Stimulated activated CD4-positive, alpha-beta T cell treated with anti-CD3 and anti-CD28 coated beads, TNF-alpha, amount 100 ng/mL, for 1 hour (primary cell): ENCODE results near the gene ADAMTS16.

ENCODE experiments used
- DNase-seq, 3 donors: peaks; one replicate each; pipeline ENCODE4 v3.0.0-alpha.2; 2020; ENCODE audit warnings: low read depth in 3 of 3, low spot score in 1 of 3

ADAMTS16 gene

GRCh38 chr5:5340206-5340729, 200.1 kb downstream of the ADAMTS16 start:
- DNase-seq = no peak

GRCh38 chr5:5341531-5342292, 201.6 kb downstream of the ADAMTS16 start:
- DNase-seq = no peak

- no peak for DNase-seq
Measured at GRCh38 chr5:5342784-5343183, 202.7 kb downstream of the ADAMTS16 start.

GRCh38 chr5:5343568-5343967, 203.4 kb downstream of the ADAMTS16 start:
- DNase-seq = no peak

DNA sequence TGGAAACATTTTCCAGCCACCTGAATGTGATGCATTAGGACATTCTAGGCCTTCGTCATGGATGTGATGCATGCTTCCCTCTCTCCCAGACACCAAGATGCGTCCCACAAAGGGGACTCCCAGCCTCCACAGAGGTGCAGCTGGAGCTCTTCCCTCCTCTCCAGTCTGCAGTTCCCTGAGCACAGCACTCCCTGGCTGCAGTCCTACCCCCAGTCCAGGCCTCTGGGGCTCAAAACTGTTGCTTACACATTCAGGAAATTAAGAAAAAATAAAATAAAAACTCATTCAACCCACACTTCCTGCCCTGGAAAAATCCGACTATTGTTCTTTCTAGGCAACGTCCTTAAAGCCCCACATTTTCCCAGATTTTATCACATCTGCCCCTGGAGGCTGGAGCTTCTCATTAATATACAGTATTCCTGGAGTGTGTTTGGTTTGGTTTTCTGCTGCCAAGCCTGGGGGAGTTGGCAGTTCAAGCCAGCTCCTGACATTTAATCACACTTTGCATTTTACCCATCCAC, 204.0 kb downstream of the ADAMTS16 start:
- DNase-seq = no peak

DNA sequence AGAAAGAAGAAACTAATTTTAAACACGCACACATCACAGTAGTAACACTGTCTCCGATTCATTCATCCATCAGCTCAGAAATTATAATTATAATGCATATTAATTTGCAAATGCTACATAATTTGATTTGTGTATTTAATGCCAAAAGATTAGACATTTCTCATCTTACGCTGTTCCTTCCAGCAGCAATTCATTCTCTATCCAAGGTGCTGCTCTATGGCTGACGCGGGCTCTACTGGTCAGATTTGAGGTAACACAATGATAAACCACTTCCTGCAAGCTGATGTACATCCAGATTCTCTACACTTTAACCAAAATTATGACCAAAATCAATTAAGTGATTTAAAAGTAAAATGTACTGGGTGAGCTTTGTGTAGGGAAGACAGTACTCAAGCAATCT, 204.5 kb downstream of the ADAMTS16 start:
- DNase-seq = no peak

GRCh38 chr5:5347442-5347841, 207.3 kb downstream of the ADAMTS16 start:
- no peak for DNase-seq

GRCh38 chr5:5348135-5348534, 208.0 kb downstream of the ADAMTS16 start:
- no peak for DNase-seq

DNA sequence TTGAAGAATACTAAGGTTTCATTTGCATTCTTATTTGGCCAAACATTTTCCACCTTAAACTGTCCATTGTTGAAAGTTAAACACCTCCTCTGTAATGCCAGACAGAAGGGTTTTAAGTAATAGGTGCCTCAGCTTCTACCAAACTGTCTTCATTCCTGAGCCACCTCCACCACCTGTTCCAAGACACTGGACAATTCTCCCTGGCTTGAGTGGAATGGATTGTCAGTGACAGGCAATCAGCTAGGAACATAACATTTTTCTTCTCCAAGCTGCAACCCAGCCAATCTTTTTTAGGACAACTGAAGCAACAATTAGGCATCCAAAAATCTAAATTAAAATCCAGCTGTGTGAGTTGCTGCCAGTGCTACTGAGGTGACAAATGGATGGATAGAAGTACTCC, 208.4 kb downstream of the ADAMTS16 start:
- DNase-seq = no peak

GRCh38 chr5:5350101-5350500, 210.0 kb downstream of the ADAMTS16 start:
- DNase-seq = no peak

GRCh38 chr5:5351288-5351979, 211.3 kb downstream of the ADAMTS16 start:
- no peak for DNase-seq

GRCh38 chr5:5352675-5353074, 212.5 kb downstream of the ADAMTS16 start:
- no peak for DNase-seq

- no peak for DNase-seq
Measured at GRCh38 chr5:5353681-5354080, 213.6 kb downstream of the ADAMTS16 start.

DNA sequence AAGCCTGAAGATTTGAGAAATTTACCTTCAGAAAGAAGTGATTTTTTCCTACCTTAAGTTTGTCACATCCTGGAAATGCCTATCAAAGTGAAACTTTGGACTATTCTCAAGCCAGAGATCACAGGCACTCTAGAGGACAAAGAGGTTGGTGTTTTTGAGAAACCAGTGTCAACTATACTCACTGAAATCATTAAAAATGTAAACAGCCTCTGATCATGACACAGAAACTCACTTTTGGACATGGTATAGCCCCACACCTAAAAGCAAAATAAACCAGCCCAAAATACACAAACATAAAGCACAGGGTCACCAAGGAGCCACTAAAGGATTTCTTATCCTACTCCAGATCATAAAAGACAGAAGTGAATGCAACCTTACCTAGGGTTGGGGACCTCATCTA, 216.6 kb downstream of the ADAMTS16 start:
- no peak for DNase-seq

GRCh38 chr5:5359618-5360017, 219.5 kb downstream of the ADAMTS16 start:
- no peak for DNase-seq

DNA sequence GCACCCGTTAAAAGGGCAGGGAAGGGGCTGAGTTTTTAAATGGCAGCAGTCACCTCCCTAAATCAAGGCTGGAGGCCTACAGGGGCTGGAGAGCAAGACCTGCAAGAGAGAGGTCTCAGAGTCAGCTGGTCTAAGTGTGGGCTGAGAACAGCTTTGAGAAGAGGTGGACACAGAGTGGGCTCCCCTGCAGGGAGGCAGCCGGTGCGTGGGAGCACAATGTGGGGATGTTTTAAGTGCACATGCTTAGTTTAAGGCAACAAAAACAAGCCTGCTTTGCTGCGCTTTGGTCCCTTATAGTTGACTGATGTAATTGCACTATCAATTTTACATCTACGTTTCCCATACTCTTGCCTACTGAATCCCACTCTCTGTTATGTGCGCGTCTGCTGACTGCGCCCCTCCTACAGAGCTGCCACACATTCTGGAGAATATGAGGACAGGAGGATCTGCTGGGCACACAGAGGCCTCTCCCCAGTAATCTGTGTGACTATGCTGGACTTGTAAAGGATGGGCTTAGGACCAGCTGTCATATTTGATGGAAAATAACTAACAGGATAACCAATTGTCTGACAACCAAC, 220.3 kb downstream of the ADAMTS16 start:
- no peak for DNase-seq

DNA sequence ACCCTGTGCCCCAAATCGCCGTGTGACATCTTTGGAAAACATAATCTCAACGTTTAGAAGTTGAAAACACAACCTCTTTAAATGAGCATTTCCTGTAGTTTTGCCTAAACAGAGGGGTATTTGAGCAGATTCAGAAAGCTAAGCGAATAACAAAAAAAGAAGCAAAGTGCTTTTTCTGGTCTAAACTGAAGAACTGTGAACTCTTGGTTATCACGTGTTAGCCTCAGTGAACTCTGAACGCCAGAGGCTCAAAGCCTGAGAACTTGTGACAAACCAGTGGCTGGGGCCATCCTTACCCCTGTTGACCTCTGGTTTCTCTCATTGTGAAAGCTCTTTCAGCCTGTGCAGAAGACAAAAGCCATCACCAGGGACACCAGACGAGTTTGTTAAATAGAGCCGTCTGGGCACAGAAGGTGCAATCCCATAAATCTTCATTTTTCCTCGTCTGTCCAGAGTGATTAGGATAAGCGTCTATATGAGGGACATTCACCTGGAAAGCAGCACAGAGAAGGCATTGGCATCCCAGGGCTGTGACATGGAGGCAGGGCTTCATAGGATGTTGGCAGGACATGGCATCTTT, 220.9 kb downstream of the ADAMTS16 start:
- no peak for DNase-seq

DNA sequence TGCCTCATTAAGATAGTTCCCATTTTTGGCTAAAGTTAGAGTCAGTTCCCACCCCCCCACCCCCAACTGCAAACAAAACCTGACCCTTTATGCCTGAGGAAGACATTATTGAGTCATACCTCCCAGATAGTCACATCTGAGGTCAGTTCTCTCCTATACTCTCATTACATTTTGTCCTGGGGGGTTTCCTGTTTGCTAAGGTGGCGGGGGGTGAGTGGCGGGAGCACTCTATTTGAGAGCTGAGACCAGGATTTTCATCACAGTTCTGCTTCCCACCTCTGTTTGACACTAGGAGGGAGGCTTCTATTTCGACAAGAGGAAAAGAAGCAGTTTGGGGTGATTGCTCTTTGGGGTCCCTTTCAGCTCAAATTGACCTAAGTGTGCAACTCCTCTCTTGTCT, 222.9 kb downstream of the ADAMTS16 start:
- no peak for DNase-seq

DNA sequence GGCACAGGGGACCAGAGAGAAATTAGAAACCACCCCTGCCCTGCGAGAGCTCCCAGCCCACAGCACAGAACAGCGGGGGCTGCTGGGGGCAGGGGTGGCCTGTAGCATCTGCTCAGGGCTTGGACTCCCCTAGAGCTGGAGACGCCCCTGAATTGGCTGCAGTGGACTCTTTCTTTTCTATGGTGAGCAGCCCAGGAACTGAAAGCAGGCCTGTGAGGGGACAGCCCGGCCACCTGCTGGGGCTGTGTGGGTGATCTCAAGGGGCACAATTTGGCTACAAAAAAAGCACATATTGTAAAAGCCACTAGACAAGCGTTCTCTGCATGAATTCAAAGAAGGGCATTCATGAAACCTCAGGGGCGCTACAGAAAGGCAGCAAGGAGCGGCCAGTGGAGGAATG, 224.8 kb downstream of the ADAMTS16 start:
- DNase-seq = no peak

DNA sequence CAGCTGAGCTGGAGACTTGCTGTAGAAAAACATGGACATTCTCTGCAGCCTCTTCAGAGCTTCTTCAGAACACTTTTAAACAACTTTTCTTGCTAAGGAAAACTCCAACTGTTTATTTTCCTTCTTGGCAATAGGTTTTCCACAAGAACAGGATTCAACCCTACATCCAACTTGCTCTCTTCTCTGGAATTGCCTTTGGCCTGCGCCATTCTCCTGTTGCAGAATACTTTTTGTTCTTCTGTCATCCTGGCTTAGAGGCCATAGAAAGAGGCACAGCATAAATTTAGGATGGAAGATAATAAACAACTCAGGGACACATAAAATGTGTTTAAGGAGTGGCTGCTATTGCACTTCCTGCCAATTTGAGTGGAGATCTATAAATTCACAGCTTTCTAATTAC, 227.6 kb downstream of the ADAMTS16 start:
- no peak for DNase-seq

DNA sequence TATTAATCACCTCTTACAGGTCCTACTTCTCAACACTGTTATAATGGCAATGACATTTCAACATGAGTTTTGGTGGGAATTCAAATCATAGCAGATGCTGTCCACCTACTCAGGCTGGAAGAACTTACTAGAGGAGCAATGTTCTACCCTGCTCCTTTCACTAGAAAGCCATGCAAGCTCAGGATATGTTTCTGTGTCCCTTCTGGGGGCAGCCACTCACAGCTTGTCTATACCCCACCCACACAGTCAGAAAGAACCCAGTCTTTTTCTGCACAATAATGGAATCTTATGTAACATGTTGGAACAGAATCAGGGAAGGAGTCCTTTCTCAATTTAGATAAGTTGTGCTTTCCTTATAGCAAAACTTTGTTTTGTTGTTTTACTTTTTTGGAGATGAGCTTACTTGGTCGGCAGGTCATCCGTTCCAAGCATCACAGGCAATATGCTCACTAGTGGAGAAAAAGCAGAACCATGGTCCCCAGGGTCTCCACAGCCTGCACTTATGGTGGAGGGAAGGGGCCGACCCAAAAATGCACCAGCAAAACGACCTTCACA, 229.0 kb downstream of the ADAMTS16 start:
- no peak for DNase-seq
